NOMO-1 treated with dmso at 0.1 percent for 144 hours (cell line): ENCODE measurements around the gene NR5A1.

ENCODE experiments used
- DNase-seq: peaks from one replicate; lab custom pipeline; 2025; ENCODE audit not compliant: unreplicated experiment; lab: John Stamatoyannopoulos, UW

NR5A1 gene

DNA sequence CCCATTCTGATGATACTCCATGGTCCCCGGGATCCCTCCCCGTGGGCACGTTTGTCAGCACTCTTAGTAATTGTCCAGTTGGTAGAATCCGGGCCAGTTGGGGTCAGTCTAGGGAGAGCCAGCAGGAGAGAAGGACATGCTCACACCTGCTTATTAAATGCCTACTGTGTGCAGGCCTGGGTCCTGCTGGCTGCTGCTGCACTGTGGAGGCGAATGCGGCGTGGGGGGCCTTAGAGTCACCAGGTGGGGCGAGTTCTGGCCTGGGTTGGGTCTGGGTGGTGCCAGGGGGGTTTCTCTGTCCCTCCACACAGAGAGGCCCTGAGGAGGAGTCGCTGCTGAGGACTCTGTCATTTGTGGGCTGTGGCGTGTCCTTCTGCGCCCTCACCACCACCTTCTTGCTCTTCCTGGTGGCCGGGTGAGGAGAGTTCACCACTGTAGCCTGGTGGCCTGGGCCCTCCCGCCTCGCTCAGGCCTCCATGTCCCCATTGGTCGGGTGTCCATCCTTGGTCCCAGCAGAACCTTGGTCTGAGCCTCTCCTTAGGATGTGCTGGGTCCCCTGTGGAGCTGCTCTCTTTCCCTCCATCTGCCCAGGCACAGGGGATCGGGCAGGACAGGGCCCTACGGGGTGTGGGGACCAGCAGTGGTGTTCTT lies 39.7 kb downstream of the NR5A1 start:
- DNase-seq = no peak

DNA sequence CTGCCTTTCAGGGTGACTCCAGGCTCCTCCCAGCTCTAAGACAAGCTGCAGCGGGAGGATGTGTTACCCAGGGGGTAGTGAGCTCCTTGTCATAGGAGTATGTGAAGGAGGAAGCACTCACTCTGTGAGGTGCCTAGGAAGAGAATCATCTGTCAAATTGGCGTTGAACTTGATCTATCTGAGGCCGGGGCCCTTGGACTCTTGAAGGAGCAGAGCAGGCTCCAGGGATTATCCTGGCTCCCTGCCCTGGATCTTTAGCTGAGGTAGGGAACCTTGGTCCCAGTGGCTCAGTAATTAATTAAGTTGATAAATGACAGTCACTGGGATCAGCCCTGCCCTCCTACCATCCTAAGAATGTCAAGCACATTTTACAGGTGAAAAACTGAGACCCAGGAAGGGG lies 41.5 kb downstream of the NR5A1 start:
- DNase-seq = no peak

DNA sequence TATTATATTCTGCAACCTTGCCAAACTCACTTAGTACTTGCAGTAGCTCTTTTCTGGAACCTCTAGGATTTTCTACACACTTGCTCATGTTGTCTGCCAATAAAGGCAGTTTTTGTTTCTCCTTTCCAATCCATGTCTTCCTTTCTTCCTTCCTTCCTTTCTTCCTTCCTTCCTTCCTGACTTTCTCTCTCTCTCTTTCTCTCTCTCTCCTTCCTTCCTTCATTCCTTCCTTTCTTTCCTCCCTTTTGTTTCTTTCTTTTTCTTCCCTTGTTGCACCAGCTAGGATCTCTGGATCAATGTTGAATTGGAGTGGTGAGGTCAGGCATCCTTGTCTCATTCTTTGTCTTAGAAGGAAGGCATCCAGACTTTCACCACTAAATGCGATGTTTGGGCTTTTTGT lies 44.5 kb downstream of the NR5A1 start:
- DNase-seq = no peak

DNA sequence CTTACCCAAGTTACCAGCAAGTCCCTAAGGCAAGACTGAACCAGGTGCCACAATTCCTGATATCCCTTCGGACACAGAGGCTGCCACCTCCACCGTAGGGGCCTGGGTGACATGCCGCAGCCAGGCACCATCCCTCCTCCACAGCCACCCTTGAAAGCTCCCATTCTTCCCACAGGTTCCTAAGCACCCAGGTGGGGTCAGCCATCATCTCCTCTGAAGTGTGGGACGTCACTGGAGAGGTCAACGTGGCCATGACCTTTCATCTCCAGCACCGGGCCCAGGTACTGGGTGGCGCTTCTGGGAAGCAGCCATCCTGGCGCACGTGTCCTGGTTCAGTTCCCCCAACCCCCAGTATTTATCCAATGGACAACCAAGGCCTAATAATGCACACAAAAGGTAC lies 48.8 kb downstream of the NR5A1 start:
- DNase-seq = no peak

DNA sequence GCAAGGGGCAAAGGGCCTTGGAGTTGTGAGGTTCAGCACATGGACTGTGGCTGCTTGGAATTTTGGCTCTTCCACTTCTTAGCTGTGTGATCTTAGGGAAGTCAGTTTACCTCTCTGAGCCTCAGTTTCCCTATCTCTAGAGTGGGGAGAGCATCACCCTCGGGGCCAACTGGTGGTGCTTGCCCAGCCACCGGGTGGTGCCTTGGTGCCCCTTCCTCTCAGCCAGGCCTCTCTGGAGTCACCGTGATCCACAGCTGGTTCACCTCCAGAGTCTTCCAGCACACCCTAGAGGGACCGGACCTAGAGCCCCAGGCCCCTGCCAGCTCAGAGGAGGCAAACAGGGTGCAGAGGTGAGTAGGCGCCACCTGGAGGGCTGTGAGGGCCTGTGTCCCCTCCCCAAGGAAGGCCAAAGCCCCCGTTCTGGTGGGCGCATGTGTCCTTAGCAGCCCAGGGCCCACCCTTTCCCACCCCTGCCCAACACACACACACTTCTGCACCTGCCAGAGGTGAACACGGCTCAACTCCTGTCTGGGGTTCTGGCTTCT lies 49.2 kb downstream of the NR5A1 start:
- no peak for DNase-seq

DNA sequence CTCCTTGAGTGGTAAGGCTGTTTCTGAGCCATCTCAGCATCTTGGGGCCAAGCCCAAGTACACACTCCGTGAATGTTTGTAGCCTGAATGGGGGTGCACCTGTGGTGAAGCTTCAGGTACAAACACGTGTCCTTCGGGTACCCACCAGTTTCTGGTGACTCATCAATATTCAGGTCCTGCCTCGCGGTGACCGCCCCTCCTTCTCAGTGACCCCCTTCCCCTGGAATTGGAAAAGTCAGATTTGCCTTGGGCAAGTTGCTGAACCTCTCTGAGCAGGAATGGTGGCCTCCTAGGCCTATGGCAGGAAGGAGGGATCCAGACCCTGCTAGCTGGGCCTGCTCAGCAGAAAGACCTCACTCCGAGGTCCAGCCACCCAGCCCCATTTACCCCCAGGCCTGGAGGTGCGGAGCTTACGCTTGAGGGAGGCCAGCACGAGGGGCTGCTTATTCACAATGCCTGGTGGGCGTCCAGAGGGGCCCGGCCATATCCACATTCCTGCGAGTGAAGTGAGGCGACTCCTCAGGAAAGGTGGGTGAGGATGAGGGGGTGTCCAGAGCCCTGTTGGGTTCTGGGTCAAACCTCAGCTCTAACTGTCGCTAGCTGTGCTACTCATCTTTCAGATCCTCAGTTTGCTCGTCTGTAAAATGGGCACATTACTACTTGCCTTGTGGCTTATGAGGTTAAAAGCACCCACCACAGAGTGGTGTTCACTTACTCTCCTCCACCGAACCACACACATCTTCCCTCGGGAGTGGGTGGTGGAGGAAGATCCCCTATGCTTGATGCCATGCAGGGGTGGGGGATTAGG lies 49.9 kb downstream of the NR5A1 start:
- no peak for DNase-seq

DNA sequence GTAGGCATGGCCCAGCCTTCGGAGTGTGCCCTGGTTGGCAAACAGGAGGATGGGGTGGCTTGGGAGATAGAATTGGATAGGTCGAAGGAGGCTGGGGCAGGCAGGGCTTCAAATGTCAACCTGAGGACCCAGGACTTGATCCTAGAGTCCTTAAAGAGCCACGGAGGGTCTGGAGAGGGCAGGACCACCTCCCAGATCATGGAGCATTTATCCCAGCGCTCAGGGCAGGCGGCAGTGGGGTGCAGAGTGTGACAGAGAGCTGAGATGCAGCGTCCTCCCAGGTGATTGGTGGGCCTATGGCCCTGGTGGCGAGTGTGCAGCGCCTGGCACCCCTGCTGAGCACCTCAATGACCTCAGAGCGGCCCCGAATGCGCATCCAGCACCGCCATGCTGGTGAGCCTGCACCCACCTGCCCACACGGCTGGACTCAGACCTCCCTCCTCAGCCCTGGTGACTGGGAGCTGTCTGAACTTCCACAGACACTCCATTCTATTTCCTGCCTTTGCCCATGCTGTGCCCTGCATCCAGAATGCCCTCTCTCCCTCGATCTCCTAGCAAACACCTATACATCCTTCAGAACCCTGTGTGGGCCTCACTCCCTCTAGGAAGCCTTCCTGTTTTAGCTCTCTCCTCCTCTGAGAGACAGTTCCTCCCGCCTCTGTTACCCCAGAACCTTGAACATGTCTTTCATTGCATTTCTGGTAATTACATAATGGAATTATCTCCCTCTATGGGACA lies 50.7 kb downstream of the NR5A1 start:
- no peak for DNase-seq

DNA sequence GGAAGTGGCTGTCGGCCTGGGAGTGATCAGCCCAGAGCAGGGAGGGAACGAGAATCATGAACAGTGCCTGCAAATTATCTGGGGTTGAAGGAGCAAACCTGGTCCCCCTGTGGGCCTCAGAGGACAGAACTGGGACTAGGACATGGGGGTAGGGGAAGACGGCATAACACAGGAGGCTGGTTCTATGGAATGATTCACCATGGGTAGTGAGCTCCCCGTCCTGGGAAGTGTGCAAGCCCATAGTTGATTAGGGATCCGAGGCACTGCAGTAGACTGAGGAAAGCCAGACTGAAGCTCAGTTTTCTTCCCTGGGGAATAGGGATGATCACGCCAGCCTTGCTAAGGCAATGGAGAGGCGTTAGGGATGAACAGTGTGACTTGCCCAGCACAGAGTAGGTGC lies 51.4 kb downstream of the NR5A1 start:
- no peak for DNase-seq

DNA sequence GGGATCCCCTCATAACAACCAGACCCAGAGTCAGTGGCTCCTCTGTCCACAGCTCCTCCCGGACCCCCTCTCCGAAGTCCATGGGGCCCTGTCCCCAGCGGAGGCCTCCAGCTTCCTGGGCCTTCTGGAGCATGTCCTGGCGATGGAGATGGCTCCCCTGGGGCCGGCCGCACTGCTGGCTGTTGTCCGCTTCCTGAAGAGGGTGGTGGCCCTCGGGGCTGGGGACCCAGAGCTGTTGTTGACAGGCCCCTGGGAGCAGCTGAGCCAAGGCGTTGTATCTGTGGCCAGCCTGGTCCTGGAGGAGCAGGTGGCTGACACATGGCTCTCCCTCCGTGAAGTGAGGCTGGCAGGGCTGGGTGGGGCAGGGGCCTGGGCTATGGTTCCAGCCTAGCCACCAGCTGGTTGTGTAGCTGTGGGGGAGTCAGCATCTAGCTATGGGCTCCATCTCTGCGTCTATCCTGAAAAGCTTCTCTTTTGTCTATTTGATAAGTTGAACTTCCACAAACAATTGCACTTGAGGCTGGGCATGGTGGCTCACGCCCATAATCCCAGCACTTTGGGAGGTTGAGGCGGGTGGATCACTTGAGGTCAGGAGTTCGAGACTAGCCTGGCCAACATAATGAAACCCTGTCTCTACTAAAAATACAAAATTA lies 52.3 kb downstream of the NR5A1 start:
- DNase-seq = no peak

DNA sequence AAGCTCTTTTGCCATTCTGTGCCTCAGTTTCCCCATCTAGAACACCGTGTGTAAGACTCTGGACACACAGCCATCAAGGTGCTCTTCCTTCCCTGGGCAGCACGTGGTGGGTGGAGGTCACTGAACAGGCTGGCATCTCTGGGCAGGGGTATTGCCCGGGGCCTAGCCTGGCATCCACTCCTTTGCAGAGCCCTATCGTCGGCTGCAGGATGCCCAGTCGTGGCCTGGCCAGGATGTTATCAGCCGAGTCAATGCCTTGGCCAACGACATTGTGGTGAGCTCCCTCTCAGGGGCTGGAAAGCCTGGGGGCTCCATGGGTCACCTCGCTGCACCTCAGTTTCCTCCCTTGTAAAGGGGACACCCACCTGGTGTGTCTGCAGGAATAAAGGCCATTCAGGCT lies 52.9 kb downstream of the NR5A1 start:
- DNase-seq = no peak

DNA sequence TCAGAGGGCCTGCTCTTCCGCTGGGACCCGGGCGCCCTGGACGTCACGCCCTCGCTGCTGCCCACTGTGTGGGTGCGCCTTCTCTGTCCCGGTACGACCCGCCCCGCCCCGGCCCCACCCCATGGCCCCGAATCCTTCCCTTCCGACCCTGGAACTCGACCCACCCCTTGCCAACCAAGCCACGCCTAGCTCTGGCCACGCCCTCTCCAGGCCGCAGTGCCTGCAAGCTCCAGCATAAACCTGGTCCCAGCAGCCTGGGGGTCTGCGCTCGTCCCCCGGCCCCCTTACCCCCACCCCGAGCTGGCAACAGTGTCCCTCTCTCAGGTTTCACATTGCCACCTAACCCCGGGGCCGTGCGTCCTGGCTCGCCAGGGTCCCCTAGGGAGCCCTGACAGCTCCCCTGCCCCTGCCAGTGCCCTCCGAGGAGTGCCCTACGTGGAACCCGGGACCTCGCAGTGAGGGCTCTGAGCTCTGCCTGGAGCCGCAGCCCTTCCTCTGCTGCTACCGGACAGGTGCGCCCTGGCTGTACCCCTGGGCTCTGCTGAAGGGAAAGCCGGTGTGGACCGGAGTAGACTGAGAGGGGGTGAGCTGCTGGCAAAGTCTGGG lies 53.5 kb downstream of the NR5A1 start:
- no peak for DNase-seq

DNA sequence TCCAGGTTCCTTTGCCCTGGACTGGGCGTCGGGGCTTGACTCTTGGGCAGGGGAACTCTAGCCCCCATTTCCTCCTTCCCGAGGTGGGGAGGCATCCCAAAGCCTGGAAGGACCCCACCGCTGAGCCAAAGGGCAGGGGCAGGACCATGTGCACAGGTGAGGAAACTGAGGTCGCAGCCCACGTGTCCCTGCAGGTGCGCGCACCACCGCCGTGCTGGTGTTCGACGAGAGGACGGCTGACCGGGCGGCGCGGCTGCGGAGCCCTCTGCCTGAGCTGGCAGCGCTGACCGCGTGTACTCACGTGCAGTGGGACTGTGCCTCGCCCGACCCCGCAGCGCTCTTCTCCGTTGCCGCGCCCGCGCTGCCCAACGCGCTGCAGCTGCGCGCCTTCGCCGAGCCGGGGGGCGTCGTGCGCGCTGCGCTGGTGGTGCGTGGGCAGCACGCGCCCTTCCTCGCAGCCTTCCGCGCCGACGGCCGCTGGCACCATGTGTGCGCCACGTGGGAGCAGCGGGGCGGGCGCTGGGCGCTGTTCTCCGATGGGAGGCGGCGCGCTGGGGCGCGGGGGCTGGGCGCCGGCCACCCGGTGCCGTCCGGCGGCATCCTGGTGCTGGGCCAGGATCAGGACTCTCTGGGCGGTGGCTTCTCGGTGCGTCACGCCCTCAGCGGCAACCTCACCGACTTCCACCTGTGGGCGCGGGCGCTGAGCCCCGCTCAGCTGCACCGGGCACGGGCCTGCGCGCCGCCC lies 54.2 kb downstream of the NR5A1 start:
- no peak for DNase-seq

DNA sequence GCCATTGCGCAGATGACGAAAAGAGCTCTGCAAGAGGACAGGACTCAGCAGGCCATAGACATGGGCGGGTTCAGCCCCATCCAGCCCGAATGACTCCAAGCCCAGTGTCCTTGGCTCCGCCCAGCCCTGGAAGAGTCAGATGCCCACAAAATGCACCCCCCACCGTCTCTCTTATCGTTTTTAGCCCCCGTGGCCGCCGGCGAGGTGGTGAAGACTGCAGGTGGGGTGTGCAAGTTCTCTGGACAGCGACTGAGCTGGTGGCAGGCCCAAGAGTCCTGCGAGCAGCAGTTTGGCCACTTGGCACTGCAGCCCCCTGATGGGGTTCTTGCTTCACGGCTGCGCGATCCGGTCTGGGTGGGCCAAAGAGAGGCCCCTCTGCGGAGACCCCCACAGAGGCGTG lies 54.9 kb downstream of the NR5A1 start:
- no peak for DNase-seq

DNA sequence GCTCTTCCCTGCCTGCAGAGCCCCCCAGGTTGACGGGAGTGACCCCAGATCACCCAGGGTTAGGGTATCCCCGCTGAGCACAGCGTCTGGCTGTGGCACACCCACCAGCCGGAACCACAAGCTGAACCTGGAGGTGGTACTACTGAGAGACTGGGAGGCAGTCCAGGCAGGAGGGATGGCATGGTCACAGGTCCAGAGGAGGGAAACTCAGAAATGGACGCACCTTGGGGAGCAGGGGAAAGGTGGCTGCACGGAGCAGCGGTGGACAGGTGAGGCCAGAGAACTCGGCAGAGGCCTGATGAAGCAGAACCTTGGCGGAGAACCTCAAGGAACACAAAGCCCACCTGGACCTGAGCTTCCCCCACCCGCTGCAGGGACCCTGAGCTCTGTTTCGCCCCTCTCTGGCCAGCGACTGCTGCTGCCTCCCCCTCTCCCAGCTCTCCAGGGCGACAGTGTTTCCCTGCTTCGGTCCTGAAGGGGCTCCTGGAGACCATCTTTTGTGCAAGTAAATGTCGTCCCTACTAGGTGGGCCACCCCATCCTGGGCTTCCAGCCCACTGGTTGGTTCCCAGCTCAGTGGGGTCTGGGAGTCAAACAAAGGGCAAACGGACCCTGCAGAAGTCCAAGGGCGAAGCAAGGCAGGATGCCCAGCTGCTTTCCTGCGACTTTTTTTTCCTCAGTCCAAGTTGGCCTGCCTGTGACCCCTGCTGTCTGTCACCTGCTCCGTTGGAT lies 56.1 kb downstream of the NR5A1 start:
- DNase-seq = no peak

DNA sequence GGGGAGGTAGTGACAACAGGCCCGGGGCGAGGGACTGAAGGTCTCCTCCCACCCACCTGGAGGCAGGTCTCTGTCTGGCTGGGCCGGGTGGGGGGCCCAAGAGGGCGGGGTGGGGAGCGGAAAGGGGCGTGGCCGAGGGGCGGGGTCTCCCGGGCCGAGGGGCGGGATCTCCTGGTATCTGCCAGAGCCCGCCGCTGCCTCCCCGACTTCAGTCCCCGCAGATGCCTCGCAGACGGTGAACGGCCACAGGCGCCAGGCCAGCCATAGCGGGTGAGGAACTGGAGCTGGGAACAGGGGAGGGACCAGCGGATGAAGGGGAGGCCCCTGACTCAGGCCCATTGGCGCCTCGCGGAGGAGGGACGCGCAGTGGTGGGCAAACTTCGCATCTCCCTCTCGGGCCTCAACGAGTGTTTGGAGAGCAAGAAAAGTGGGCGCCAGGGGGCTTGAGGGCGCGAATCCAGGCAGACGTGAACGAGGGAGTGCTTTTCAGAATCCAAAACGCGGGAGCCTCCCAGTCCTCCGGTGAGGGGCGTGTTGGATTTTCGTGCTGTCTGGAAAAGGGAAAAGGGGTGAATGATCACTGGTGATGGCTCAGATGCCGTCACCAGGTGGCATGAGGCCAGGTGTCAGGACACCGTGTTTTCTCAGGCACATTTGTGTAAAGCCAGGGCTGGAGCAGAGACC lies 56.8 kb downstream of the NR5A1 start, which contains the start of gene ADGRD2:
ADGRD2 (plus strand) TSS at position 211 of the 684 bp plus-strand sequence. CDS start 1,216 bp downstream, outside the sequence.
- no peak for DNase-seq

DNA sequence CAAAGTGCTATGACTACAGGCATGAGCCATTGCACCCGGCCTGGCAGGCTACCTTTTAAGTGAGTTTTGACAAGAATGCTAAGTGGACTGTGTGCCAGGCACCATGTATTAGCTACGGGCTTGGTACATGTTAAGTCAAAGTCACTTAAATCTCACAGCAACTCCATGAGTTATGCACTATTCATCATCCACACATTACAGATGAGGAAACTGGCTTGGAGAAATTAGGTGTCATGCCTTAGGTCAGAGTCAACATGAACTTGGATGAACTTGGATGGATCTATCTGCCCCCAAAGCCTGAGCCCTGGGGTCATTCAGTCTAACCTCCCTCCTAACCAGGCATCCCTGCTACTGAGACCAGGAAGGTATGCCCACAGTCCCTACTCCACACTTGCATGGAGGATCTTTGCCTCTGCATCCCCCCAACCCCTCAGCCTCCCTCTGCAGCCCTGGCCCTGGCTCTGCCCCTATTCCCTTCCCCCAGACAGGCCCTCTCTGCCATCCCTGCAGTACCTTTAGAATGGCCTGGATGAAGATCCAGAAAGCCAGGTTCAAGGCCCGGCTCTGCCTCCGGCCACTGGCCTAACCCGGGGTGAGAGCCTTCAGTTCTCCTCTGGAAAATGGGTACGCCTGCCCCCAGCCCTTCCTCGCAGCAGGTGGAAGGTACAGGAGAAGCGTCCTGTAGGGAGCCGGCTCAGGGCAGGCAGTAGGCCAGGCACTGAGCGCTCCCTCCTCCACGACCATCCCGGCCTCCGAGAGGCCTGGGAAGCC lies 57.6 kb downstream of the NR5A1 start:
- DNase-seq = no peak

DNA sequence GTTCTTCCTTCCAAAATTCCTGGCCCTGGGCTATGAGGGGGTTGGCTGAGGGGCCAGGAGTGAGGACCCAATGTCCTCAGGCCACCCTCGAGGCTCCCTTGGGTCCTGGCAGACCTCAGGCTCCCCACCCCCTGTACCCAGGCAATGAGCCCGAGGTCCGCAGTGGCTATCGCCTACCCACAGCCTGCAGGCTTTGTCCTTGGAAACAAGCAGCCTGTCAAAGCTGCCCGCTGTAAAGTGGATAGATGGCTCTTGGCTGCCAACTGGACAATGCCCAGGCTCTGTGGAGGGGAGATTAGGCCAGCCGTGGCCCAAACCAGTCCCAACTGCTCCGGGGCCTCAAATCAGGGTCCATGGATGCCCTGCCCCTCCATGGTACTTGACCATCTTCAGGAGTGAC lies 59.2 kb downstream of the NR5A1 start:
- DNase-seq = no peak

DNA sequence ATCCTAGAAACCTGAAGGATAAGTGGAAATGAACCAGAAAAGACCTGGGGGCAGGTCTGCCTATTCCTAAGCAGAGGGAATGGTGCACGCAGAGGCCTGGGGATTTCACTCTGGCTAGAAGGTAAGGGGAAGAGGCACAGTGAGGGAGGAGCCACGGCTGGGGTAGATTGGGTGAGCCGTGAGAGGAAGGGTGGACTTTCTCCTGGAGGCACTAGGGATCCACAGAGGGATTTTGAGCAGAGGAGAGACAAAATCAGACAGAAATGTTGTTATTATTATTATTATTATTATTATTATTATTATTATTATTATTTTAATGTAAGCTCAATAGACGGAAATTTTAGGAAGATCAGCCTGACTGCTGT lies 59.9 kb downstream of the NR5A1 start:
- no peak for DNase-seq
